GM19025 (cell line): ENCODE measurements around the gene SOCS3.

Source experiments
- ATAC-seq: cut with Tn5 transposase; IDR thresholded peaks from one replicate; pipeline ENCODE4 v1.9.1; 2021; ENCODE audit warnings: mild to moderate bottlenecking, low read depth, moderate library complexity; ENCODE audit not compliant: unreplicated experiment

Gene SOCS3

GRCh38 chr17:78359997-78360370 is at the start of gene SOCS3:
TSS of gene SOCS3 (minus strand) at chr17:78360077. CDS start at chr17:78359095, 982 bp downstream.
- ATAC-seq: peak; percentile 47

- no peak for ATAC-seq
These were observed 49.5 kb upstream of the SOCS3 start for GRCh38 chr17:78409191-78409928.

GRCh38 chr17:78408476-78409050 is 48.7 kb upstream of the SOCS3 start:
- no peak for ATAC-seq

- no peak for ATAC-seq
These were observed 47.6 kb upstream of the SOCS3 start for GRCh38 chr17:78407387-78408000.

- no peak for ATAC-seq
These were observed 47.0 kb upstream of the SOCS3 start for GRCh38 chr17:78406920-78407319.

- no peak for ATAC-seq
These were observed 46.5 kb upstream of the SOCS3 start for GRCh38 chr17:78406396-78406795.

- ATAC-seq: no peak
These were observed 43.9 kb upstream of the SOCS3 start for GRCh38 chr17:78403822-78404221.

- no peak for ATAC-seq
These were observed 42.0 kb upstream of the SOCS3 start for GRCh38 chr17:78401891-78402290.

GRCh38 chr17:78401246-78401645 is 41.4 kb upstream of the SOCS3 start:
- no peak for ATAC-seq

- no peak for ATAC-seq
These were observed 40.8 kb upstream of the SOCS3 start for GRCh38 chr17:78400581-78401240.

GRCh38 chr17:78399693-78400144 is 39.8 kb upstream of the SOCS3 start:
- ATAC-seq: no peak

- ATAC-seq: no peak
These were observed 39.3 kb upstream of the SOCS3 start for GRCh38 chr17:78399028-78399692.

GRCh38 chr17:78398390-78398789 is 38.5 kb upstream of the SOCS3 start:
- ATAC-seq: no peak

- ATAC-seq: no peak
These were observed 37.8 kb upstream of the SOCS3 start for GRCh38 chr17:78397681-78398101.

- ATAC-seq: no peak
These were observed 36.8 kb upstream of the SOCS3 start for GRCh38 chr17:78396441-78397337.

- ATAC-seq: no peak
These were observed 35.3 kb upstream of the SOCS3 start for GRCh38 chr17:78395155-78395554.

GRCh38 chr17:78394209-78394608 is 34.3 kb upstream of the SOCS3 start:
- no peak for ATAC-seq

GRCh38 chr17:78393575-78393974 is 33.7 kb upstream of the SOCS3 start:
- no peak for ATAC-seq

GRCh38 chr17:78392295-78392694 is 32.4 kb upstream of the SOCS3 start:
- no peak for ATAC-seq

GRCh38 chr17:78391843-78392242 is 32.0 kb upstream of the SOCS3 start:
- no peak for ATAC-seq
